ENCODE measurements around the gene CLPSL1. TPM values are rescaled to one million over a fixed set of nuclear protein-coding genes. Genes with fewer than 3 reads are reported as not detected.

CLPSL1 gene
- total and polyA plus RNA-seq, 2 of the 8 experiments (the other 6 are each of a cell fraction or from before 2014, with no cell fraction given), result not detected

DNA sequence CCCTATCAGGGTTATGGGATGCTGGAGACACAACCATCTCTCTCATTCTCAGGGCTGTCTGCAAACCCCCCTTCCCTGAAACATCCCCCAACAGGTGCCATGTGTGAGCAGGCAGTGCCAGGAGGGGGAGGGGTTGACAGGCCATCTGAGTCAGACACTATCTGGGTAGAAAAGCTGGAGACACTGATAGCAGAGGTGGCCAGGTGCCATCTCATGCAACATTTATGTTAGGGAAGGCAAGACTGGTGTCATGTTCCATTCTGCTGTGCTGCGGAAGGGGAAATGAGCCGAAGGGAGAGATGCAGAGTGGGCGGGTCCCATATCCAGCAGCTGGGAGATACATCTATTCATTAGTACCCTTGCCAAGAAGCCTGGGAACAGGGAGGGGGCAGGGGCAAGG lies 27.9 kb downstream of the CLPSL1 start:
- Histone ChIP-seq H3K4me1 (replicated peaks in 1 of 4; ENCODE audit: control insufficient read depth in 3 of 4, insufficient read depth in 4 of 4, low read length in 3 of 4) (peaks cover 0 to 7% (median 2%) of the 10 kb centered on the region in 4 experiments; a peak in 3 of 7 replicates), H3K23me2 (ENCODE audit: low read depth, low read length) (peaks cover 2% of the 10 kb centered on the region; the same call in 1 of the 2 replicates), H4K91ac (replicated peaks; ENCODE audit: insufficient read length, low read length) (no peak overlapping the region), H3K27me3 (replicated peaks in 1 of 4; ENCODE audit: control insufficient read depth in 3 of 4, extremely low read depth in 1 of 4, insufficient read depth in 3 of 4, low read length in 3 of 4) (no peaks in the 10 kb centered on the region; a peak in 1 of 7 replicates), H3K4ac (replicated peaks; ENCODE audit: insufficient read length, low read depth, low read length) (no peak overlapping the region), H2AFZ (ENCODE audit: low read length) (no peak overlapping the region; the same call in 1 of the 2 replicates), H3K9ac (replicated peaks in 1 of 4; ENCODE audit: extremely low read depth in 1 of 4, low read depth in 3 of 4, low read length in 3 of 4) (no peak overlapping the region), H3K18ac (ENCODE audit: extremely low read depth, low read length) (no peak overlapping the region), H4K8ac (ENCODE audit: extremely low read depth, insufficient read depth, low read length) (no peak overlapping the region), H3K79me2 (ENCODE audit: control insufficient read depth in 1 of 2, insufficient read depth in 2 of 2, low read length in 2 of 2) (no peaks in the 10 kb centered on the region), H3K79me1 (ENCODE audit: low read depth, low read length) (no peaks in the 10 kb centered on the region), H3K4me2 (ENCODE audit: insufficient read depth in 1 of 2, low read depth in 2 of 2, low read length in 2 of 2) (no peak overlapping the region), H3K27ac (ENCODE audit: low read depth, low read length) (no peak overlapping the region), H4K20me1 (replicated peaks in 1 of 2; ENCODE audit: control insufficient read depth in 1 of 2, insufficient read depth in 2 of 2, low read length in 2 of 2) (no peaks in the 10 kb centered on the region), H2AK5ac (ENCODE audit: low read depth, low read length) (no peak overlapping the region), H4K5ac (ENCODE audit: insufficient read length, low read depth, low read length) (no peak overlapping the region), H2BK5ac (ENCODE audit: low read depth, low read length) (no peak overlapping the region), H2BK12ac (ENCODE audit: low read depth, low read length) (no peak overlapping the region), H2BK20ac (ENCODE audit: low read length) (no peak overlapping the region), H3K23ac (ENCODE audit: insufficient read length) (no peak overlapping the region), H3K4me3 (ENCODE audit: extremely low read depth in 1 of 4, insufficient read depth in 2 of 4, low read depth in 3 of 4, low read length in 4 of 4) (no peak overlapping the region), H3K9me3 (ENCODE audit: insufficient read depth in 2 of 2, low read depth in 1 of 2, low read length in 1 of 2) (no peaks in the 10 kb centered on the region), H2BK120ac (replicated peaks; ENCODE audit: low read depth, low read length) (no peak overlapping the region), H3K36me3 (ENCODE audit: control insufficient read depth in 2 of 4, insufficient read depth in 4 of 4, low read length in 3 of 4) (no peaks in the 10 kb centered on the region), H3K56ac (replicated peaks; ENCODE audit: insufficient read length, low read depth, low read length) (no peak overlapping the region), H3K14ac (ENCODE audit: insufficient read length) (no peak overlapping the region), H2BK15ac (ENCODE audit: low read length) (no peak overlapping the region)
- ChIA-PET CTCF (ENCODE audit: partially characterized antibody) (interaction anchor here (0.6 to 1.5 kb wide), 4 partner anchors 80 to 185 kb away, joined by 3 to 4 read pairs (median 3); no protein-coding TSS in a partner anchor), POLR2A (ENCODE audit: partially characterized antibody) (interaction anchor here (1.0 kb wide), 2 partner anchors 44 to 219 kb away, joined by 3 to 5 read pairs; partner anchors contain the start of gene MAPK14)
- FAIRE-seq (no peak), DNase-seq (ENCODE audit: low read depth in 1 of 2, low spot score in 2 of 2) (no peak)
- 75% methylated on average over 3 of the region's 3 CpGs; no CpG with 5 or more reads in 1 of the 2 experiments for WGBS, 2 experiments (ENCODE audit: extremely low coverage in 1 of 2, insufficient coverage in 1 of 2, insufficient read length in 1 of 2, insufficient replicate concordance in 2 of 2, low coverage in 1 of 2, low lambda C conversion rate in 2 of 2, missing lambda C conversion rate in 1 of 2)
- TF ChIP-seq POLR2AphosphoS5 (IDR thresholded peaks at IDR 0.05; ENCODE audit: low read depth, low read length) (no peak), SIRT6 (IDR thresholded peaks at IDR 0.05; ENCODE audit: low read length) (no peak), KDM5A (IDR thresholded peaks at IDR 0.05; ENCODE audit: low read length) (no peak), GTF2F1 (IDR thresholded peaks at IDR 0.05; ENCODE audit: borderline replicate concordance, low read depth, low read length) (no peak), TCF12 (IDR thresholded peaks at IDR 0.05; ENCODE audit: low read depth, low read length) (no peak), EGR1 (IDR thresholded peaks at IDR 0.05; ENCODE audit: borderline replicate concordance, low read depth, low read length) (no peak), POU5F1 (IDR thresholded peaks at IDR 0.05; ENCODE audit: low read depth, low read length) (no peak)
